NK-92 (cell line): Measurements from ENCODE around the gene OR4A16.

ENCODE experiments used
- DNase-seq: peaks from one replicate; lab custom pipeline; 2025; ENCODE audit not compliant: unreplicated experiment; lab: John Stamatoyannopoulos, UW

OR4A16 gene

GRCh38 chr11:55342901-55343300, at the start of gene OR4A16:
OR4A16 (plus strand) TSS chr11:55343201; CDS start chr11:55343201, 0 bp downstream.
- DNase-seq: no peak

GRCh38 chr11:55324500-55324899, 18.5 kb upstream of the OR4A16 start:
- no peak for DNase-seq

- no peak for DNase-seq
Measured at GRCh38 chr11:55345306-55345705, 2.3 kb downstream of the OR4A16 start.

GRCh38 chr11:55349032-55349431, 6.0 kb downstream of the OR4A16 start:
- no peak for DNase-seq

GRCh38 chr11:55357560-55358184, 14.7 kb downstream of the OR4A16 start:
- no peak for DNase-seq

- DNase-seq: no peak
Measured at GRCh38 chr11:55367674-55368073, 24.7 kb downstream of the OR4A16 start, which contains the start of gene OR4A15. OR4A15 (plus strand) TSS chr11:55367974; CDS start chr11:55367974, 0 bp downstream.
